DMS79 treated with DMSO at 0.1 percent for 48 hours (cell line): ENCODE data around the gene ARSI.

ENCODE experiments used
- DNase-seq: peaks from one replicate; lab custom pipeline; 2025; lab: John Stamatoyannopoulos, UW

Gene ARSI

DNA sequence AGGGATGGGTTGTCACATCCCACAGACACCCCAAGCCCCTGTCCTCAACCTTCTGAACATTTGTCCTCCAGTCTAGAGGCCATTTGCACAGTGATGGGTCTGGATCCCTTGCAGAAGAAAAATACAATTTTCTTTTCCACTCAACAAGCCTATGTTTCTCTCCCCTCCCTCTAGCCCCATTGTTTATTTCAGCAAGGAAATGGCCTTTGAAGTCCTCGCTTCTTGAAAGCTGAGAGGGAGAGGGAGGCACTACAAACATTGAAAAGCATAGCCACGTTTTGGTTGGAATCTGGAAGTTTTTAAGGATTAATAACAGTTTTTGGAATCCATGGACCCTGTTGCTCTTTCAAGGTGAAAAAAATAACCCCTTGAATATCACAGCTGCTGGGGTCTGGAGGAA is 24.0 kb upstream of the ARSI start:
- no peak for DNase-seq

- no peak for DNase-seq
Observed at GRCh38 chr5:150325426-150325825, 22.7 kb upstream of the ARSI start.

DNA sequence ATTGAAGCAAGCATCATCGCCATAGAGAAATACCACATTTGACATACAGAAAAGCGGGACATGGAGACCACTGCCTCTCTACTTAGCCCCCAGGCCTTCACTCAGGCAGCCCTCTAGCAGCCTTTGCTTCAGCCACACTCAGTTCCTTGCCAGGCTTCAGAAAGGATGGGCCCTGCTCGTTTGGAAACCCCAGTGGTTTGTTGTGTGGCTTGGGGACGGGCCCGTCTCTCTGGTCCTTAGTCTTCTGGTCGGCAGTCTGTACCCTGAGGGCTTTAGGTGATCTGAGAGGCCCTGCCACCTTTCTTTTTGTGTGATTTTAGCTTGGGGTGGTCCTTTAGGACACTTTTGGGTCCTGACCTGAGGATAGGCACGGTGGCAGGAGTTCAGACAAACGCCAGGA is 21.1 kb upstream of the ARSI start:
- no peak for DNase-seq

DNA sequence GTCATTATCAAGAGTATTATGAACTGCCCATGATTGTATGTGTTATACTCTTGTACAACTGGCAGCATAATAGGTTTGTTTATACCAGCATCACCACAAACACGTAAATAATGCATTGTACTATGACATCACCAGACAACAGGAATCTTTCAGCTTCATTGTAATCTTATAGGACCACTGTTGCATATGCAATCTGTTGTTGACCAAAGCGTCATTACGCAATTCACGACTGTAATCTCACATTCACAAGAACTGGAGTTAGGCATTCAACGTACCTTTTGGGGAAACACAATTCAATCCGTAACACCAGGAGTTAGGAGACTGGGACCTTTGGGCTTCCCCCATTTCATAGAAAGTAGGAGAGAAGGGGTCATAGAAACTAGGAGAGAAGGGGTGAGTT is 20.4 kb upstream of the ARSI start:
- no peak for DNase-seq

- DNase-seq = no peak
Observed at GRCh38 chr5:150322202-150322601, 19.5 kb upstream of the ARSI start.

DNA sequence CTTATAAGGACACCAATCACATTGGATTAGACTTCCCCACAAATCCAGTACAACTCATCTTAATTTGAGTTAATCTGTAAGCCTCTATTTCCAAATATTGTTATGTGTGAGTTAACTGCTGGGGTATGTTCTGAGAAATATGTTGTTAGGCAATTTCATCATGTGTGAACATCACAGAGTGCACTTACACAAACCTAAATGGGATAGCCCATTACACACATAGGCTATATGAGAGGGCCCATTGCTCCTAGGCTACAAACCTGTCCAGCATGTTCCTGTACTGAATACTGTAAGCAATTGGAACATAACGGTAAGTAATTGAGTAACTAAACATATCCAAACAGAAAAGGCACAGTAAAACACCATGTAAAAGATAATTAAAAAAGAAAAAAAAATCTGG is 19.1 kb upstream of the ARSI start:
- DNase-seq = no peak

GRCh38 chr5:150321211-150321610 is 18.5 kb upstream of the ARSI start:
- DNase-seq = no peak

DNA sequence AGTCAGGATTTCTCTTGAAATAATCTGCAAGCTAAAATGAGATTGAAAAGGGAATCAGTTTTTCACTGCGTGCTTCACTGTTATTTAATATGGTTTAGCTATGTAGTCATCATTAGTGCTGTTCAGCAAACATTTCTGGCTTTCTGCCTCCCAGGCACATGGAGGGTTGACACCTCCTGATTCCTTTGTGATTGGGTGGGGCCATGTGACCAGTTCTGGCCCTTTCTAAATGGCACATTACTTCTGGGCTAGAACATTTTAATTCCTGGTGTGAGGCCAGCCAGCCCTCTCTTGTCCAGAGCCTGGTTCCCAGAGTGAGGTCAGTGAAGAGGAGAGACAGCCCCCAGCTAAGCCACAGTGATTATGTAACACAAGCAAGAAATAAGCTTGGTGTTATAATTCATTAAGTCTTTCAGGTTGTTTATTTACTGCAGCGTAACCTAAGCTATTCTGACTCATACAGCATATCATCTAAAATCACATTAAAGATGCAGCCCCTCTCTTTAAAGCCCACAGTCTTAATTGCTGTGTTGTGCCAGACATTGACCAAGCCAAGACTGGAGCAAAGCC is 17.4 kb upstream of the ARSI start:
- no peak for DNase-seq

DNA sequence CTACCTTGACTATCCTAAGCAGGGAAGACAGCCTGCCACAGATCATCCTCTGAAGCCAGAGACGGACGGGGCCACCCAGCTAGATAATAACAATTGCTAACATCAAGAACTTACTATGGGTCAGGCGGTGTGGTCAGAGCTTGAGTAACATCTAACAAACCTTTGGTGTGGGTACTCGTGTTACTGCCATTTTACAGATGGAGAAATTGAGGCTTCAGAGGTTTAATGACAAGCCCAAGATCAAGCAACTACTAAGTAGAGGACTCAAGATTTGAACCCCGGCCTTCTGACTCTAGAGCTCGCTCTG is 16.7 kb upstream of the ARSI start:
- DNase-seq = no peak

- DNase-seq = no peak
Observed at GRCh38 chr5:150318613-150319483, 16.1 kb upstream of the ARSI start.

GRCh38 chr5:150317048-150318003 is 14.6 kb upstream of the ARSI start:
- DNase-seq = no peak

- DNase-seq = no peak
Observed at GRCh38 chr5:150316320-150316719, 13.6 kb upstream of the ARSI start.

DNA sequence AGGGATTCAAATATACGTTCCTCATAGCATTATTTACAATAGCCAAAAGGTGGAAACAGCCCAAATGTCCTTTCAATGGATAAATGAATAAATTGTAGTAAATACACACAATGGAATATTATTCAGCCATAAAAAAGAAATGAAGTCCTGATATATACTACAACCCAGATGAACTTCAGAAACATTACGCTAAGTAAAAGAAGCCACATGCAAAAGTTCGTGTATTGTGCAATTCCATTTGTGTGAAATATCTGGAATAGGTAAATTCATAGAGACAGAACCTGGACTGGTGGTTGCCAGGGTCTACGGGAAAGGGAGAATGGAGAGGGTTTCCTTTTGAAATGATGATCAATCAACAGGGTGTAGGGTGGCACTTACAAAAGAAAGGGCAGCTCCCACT is 12.5 kb upstream of the ARSI start:
- DNase-seq = no peak

- DNase-seq = no peak
Observed at GRCh38 chr5:150313921-150314716, 11.4 kb upstream of the ARSI start.

DNA sequence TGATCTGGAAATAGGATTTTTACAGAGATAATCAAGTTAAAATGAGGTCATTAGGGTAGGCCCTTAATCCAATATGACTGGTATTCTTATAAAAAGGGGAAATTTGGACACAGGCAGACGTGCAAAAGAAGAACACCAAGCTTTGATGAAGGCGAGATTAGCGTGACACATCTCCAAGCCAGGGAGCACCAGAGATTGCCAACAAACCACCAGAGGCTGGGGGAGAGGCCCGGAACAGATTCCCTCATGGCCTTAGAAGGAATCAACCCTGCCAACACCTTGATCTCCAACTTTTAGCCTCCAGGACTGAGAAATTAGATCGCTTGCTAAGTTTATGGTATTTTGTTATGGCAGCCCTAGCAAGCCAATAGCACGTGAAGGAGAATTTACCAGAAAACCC is 10.8 kb upstream of the ARSI start:
- DNase-seq = no peak

DNA sequence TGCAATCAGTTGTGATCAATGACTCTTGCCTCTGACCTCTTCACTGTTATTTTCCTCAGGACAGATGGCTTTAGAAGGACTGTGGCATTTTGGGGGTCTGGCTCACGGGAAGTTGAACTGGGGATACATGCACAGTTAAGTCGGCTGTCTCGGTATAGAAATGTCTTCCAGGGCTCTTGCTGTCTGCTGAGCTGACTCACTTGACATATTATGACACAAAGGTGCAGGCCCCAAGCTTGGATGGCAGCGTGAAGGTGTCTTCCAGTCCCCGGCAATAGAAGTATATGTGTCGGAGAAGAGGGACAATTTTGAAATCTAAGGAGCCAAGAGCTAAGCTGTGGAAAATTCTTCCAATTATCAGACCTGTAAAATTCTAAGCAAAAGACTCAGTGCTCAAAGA is 9.8 kb upstream of the ARSI start:
- DNase-seq = no peak

- no peak for DNase-seq
Observed at GRCh38 chr5:150311015-150311692, 8.4 kb upstream of the ARSI start.

GRCh38 chr5:150310246-150310645 is 7.5 kb upstream of the ARSI start:
- no peak for DNase-seq

DNA sequence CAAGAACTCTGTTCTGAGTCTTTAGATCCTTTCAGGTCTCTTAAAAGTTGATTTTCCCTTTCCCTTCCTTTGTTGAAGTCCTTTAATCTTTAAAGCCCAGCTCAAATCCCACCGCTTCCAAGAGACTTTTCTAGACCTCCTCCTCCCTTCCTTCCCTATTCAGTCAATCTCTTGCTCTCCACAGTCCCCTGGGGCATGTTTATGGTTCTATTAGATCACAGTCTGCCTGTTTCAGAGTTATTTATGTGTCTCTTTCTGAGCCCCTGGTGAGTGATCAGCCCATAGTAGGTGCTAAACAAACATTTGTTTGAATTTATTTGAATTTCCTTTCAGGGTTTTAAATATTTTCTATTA is 7.2 kb upstream of the ARSI start:
- no peak for DNase-seq

GRCh38 chr5:150309101-150309885 is 6.6 kb upstream of the ARSI start:
- no peak for DNase-seq
